Stimulated activated CD4-positive, alpha-beta T cell treated with anti-CD3 and anti-CD28 coated beads, Interleukin-12 subunit alpha, Interleukin-12 subunit beta, amount 100 ng/mL, for 4 hours (primary cell): ENCODE data around the gene SMIM13.
A peak's percentile ranks its signal among the peaks of the same experiment; 100 is the strongest.

ENCODE experiments used
- DNase-seq: peaks from one replicate; pipeline ENCODE4 v3.0.0-alpha.2; 2020

The SMIM13 gene

DNA sequence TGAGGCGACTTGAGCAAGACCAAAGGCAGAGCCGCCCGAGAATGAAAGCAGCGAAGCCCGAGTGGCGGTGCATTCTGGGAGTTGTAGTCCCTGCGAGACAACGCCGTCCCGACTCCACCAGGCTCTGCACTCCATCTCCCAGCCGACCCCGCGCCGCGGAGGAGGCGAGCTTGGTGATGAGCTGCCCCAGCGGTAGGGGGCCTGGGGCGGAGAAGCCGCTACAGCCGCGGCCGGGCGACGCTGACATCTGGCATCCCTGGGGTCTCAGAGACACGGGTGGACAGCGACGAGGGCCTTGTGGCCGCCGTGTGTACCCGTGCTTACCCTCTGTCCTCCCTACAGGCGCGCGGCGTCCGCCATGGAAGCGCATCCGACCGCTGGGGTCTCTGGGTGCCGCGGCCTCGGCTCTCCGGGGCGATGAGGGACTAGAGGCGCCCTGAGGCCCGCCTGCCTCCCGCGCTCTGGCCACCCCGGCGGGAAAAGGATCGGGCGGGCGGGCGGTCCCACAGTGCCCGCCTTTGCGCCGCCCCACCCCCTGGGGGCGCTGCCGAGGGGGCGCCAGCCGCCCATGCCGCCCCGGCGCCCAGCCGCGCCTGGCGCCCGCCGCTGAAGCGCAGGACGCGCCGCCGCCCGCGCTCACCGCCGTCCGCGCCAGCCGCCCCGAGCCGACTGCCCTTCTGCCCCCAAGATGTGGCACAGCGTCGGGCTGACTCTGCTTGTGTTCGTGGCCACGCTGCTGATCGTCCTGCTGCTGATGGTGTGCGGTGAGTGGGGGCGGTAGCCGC lies at the start of gene SMIM13:
SMIM13 (plus strand) TSS at position 209 of the 785 bp plus-strand sequence; CDS start at position 689, 480 bp downstream.
- DNase-seq, result peak; percentile 93

DNA sequence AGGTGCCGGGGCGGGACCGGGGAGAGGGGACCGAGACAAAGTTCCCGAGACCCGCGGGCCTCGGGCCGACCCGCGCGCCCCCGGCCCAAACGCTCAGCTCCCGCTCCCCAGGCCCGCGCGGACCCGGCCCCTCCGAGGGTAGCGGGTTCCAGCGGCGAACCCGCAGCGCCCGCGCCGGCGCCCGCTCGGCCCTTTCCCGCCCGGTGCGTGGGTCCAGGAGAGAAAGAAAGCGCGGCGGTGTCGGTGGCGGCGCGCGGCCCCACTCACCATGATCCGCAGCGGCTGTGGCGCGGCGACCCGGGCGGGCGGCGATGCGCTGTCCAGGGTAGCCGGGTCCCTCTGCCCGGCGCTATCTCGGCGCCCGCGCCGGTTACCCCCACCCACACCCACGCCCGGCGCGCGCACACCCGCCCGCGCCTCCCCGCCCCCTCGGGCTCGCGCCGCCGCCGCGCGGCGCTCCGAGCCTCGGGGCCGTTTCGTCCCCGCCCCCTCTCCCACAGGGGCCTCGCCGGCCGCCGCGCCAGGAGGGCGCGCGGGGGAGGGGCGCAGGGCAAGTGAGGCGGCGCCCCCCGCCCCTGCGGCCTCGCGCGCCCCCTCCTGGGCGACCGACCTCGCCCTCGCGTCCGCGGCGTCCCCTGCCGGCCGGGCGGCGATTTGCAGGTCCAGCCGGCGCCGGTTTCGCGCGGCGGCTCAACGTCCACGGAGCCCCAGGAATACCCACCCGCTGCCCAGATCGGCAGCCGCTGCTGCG lies 49.5 kb upstream of the SMIM13 start, which contains the start of gene ELOVL2:
ELOVL2 (minus strand) TSS at position 345 of the 751 bp plus-strand sequence; CDS start at position 270, 75 bp downstream.
- DNase-seq, result peak; percentile 10

DNA sequence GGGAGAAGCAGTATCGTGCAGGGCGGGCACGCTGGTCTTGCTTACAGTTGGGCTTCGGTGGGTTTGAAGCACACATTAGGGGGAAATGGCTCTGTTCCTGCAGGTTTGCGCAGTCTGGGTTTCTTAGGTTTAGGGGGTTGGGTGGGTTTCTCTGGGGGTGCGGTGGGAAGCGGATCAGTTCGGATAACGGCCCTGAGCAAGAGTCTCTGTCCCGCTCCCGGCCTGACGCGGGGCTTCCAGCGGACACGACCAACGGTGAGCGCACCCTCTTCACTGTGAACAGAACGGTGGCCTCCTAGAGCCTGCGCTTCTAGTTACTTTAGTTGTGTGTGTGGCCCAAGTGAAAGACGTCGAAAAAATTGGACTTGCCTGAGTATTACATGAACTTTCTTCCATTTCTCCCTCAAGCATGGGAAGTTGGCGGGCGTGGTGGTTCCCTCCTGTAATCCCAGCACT lies 48.9 kb upstream of the SMIM13 start:
- no peak for DNase-seq

DNA sequence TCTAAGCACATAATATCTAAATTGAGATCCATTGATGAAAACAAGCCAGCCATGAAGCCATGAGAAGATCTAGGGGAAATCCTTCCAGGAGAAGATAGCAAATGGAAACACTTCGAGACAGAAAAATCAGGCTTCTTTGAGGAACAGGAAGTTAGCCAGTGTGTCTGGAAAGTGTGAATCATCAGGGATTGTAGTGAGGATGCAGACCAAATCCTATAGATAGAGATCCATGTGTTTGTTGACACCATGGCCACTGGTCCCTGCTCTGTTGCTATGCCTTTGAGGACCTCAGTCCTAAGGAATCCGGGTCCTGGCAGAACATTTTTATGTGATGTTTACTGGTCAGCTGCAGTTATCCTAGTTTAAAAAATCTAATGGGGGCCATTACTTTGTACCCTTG lies 42.9 kb upstream of the SMIM13 start:
- no peak for DNase-seq

DNA sequence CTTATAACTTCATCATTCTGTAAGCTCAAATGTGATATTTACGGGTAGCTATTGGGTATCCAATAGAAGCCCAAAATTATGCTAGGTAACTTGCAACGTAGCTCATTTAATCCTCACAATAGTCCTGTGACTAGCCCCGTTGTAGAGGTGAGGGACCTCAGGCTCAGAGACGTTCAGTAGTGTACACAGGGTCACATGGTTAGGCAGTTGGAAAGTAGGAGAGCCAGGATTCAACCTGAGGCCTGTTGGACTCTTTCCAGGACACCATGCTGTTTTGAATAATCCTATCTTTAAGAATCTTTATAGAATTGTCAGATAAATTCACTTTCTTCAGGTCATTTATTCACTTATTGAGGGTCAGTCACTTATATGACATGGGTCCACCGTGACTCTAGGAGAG lies 40.3 kb upstream of the SMIM13 start:
- DNase-seq, result no peak

DNA sequence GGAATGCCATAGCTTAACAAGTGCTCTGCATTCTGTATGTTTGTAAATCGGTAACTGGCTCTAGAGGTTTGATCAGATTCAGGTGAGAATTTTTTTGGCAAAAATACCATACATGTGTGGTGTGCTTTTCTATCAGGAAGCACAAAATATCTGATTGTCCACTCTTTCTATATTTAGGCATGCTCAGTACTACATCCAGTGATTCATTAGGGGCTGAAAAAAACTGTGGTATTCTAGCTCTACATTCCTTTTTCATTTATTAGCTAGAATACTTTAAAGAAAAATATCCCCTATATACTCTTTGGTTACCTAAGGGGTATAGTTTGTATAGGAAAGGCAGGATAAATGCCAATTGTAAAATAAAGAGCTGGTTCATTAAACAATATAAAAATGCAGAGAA lies 38.9 kb upstream of the SMIM13 start:
- no peak for DNase-seq

DNA sequence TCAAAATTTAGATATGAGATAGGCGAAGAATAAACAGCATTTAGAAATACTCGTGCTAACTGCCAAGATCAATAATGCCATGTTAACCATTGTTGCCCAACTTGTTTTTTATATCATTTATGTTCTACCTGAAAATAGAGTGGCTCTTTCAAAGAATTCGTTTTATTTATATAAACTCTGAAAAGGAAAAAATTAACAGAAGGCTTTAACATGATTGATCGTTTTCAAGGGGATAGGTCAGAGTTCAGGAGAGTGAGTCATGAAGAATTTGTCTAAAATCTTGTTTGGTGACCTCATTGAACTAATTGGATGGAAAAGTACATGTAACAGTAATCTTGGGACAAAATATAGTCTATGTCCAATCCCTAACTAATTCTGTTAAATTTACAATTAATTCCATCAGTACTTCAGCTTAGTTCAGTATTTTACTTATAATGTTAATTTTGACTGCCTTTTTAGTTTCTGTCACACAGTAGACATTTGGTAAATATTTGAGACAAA lies 38.5 kb upstream of the SMIM13 start:
- no peak for DNase-seq

DNA sequence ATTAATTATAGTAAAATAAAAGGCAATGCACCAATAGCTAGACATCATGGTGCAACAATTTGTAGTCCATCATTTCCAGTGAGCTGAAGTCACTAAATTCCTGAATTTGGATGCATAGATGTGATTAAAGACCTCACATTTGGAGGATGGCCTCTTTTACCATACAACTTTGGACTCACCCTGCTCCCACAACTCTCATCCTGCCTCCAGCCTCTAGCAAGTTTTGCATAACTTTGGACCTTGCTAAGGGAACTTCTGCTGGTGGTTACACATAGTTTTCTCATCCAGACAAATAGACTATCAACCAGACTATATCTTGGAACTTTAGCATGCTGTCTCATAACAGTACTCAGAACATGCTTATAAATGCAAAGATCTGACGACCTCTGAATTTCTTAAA lies 36.8 kb upstream of the SMIM13 start:
- DNase-seq, result no peak

DNA sequence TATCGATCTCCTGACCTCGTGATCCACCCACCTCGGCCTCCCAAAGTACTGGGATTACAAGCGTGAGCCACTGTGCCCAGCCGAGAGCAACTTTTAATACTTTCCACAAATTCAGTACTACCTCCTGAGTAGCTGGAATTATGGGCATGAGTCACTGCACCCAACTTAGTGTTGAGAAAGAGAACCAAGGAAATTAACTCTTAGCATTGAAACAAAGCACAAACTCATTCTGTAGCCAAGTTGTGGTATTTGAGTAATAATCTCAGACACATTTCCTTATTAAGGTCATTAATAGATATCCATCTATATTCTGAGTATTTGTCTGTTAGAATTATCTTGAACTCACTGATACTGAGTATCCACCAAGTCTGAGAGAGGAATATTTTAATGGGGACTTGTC lies 35.2 kb upstream of the SMIM13 start:
- DNase-seq, result no peak

DNA sequence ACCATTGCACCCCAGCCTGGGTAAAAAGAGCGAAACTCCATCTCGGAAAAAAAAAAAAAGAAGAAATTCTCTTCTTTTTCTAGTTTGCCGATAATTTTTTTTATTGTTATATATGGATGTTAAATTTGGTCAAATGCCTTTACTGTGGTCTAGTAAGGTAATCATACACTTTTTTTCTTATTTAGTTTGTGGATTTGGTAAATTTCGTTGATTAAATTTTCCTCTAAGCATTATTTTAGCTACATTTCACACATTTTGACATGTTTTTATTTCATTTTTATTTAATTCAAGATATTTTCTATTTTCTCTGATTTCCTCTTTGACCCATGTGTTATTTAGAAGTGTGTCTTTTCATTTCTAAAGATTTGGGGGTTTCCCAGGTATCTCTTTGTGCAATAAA lies 31.6 kb upstream of the SMIM13 start:
- no peak for DNase-seq

DNA sequence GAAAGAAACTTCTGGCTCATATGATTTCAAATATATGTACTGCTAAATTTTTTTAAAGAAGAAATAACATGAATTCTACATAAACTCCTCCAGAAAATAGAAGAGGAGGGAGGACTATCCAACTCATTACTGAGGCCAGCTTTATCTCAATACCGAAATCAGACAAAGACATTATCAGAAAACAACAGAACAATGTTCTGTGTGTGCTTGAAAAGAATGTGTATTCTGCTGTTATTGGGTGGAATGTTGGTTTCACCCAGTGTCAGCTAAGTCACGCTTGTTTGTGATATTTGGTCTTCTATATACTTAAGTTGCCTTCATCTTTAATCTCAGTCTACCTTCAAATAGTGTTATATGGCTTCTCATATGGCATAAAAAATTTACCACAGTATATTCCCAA lies 30.9 kb upstream of the SMIM13 start:
- DNase-seq, result no peak

DNA sequence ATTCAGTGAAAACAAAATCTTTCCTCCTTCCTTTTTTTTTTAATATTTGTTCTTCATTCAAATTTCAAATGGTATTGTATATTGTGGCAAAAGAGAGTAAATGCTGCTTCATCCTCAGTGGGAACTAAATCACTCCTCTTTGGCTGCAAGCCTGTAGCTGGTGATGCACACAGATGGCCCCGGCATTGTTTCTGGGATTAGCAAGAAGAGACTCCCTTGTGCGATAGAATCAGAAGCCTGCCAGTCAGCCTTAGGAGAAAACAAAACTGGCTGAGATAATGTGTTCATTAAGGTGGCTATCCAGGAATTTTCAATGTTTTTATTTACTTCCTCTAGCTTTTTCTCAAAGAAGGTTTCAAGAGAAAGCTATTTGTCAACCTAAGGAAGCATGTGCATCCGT lies 28.8 kb upstream of the SMIM13 start:
- no peak for DNase-seq

DNA sequence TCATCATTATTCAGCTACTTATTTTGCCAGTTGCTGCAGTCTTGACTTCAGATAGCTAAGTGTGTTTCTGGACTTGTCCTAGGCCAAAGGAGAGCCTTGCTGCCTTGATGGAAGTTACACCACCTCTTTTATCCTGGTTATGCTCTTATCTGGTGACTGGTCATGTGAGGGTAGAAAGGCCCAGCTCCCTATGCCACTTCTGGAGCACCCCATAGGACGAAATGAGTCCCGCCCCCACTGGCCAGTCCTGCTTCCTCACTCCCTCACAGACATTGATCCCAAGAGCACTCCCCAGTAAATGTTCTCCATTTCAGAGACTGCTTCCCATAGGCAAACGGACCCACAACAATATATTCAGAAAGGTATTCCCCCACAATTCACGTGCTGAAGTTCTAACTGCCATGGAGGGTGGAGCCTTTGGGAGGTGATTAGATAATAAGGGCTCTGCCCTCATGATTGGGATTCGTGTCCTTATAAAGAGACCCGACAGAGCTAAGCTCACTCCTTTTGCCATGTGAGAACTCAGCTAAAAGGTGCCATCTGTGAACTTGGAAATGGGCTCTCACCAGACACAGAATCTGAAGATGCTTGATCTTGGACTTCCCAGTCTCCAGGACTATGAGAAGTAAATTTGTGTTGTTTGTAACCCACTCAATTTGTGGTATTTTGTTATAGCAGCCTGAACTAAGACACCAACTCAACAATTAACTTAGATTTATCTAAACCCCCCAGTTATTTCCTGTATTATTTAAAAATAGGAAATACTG lies 28.0 kb upstream of the SMIM13 start:
- DNase-seq, result no peak

DNA sequence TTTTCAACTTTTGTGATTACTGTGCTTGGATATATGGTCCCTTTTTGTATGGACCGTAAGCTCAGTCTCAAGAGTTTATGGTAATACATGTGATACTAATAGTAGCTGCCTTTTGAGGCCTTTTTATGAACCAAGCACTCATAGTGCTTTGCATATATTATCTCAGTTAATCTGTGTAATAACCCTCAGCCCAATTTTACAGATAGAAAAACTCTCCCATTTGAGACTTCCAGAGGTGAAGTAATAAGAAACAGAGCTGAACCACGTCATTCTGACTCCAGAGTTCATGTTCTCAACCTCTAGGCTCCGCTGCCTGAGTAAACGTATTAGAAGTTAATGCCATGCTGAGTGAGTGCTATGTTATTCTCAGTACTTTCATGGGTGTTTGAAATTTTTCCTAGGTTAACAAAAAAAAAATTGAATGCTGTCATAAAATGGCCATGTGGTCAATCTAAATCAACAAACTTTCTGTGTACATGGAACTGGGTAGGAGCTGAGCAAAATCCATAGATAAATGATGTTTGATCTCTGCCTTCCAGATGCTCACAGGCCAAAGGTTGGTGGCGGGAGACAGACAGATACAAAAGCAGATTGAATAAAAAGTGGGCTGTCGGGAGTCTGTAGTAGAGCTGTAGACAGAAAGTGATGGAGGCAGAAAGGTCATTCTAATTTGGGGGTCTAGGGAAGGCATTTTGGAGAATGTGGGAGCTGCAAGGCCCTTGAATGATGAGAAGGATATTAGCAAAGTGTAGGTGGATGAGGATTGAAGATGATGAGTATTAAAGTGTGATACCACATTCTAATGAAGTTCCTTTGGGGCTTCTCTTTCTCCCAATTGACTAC lies 26.9 kb upstream of the SMIM13 start:
- no peak for DNase-seq

DNA sequence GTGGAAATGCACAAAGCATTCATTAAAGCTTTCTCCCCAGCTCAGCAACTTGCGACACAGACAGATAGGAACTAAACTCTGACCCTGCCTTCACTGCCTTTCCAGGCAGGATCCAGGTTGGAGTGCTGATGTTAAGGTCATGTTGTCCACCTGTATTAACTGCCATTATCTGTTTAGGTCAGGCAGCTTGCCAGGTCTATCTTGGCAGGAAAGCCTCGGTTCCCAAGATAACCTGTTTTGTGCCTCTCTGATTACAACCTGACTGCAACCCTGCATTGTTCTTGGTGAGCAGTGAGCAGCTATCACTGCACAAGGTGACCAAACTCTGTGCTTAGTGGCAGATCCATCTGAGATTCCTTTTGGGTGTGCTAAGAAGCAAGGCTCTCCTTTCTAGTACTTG lies 26.3 kb upstream of the SMIM13 start:
- no peak for DNase-seq

DNA sequence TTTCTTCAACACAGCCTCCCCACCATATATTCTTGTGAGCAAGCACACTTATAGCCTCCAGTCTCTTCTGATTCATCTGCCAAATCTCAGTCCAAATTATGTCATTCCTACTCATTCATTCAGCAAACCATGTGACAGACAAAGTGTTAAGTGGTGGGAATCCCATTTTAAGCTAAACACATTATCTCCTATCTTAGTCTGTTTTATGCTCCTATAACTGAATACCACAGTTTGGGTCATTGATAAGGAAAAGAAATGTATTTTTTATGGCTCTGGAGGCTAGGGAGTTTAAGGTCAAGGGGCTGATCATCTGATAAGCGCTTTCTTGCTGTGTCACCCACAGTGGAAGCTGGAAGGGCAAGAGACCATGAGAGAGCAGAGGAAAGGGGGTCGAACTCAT lies 23.9 kb upstream of the SMIM13 start:
- DNase-seq, result no peak

DNA sequence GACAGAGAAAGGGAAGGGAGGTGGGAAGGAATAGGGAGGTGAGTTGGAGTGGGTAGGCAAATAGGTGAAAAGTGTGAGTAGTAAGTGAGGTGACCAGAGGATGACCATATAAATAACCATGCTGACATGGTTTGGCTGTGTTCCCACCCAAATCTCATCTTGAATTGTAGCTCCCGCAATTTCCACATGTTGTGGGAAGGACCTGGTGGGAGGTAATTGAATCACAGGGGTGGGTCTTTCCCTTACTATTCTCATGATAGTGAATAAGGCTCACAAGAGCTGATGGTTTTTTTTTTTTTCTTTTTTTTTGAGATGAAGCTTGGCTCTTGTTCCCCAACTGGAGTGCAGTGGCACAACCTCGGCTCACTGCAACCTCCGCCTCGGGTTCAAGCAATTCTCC lies 21.5 kb upstream of the SMIM13 start:
- no peak for DNase-seq

DNA sequence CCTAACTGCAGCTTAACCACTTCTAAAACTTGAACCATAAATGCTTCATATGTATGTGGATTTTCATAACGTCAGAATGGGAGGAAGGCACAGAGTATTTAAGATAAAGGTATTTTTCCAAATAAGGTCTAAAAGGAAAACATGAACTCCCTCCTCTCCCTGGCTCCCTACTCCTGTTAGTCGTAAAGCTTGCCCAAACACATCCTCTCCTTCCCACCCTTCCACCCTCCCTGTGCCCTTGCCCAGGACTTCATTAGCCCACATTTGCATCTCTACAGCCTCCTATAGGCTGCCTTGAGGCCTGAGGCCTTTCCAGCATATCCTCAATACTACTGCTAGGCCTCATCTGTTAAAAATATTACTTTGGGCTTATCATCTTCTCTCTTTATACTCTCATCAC lies 17.1 kb upstream of the SMIM13 start:
- DNase-seq, result no peak

DNA sequence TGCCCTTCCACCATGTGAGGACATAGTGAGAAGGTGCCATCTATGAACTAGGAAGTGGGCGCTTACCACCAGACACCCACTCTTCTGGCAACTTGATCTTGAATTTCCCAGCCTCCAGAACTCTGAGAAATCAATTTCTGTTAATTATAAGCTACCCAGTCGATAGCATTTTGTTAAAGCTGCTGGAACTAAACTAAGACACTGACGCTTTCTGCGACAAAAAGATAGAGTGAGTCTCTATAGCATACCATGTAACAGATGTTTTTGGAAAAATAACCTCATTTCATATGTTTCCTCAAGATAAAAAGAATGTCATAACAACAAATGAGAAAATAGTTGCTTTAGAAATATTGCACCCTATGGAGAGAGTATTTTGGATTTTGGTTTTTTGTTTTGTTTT lies 15.4 kb upstream of the SMIM13 start:
- DNase-seq, result no peak

DNA sequence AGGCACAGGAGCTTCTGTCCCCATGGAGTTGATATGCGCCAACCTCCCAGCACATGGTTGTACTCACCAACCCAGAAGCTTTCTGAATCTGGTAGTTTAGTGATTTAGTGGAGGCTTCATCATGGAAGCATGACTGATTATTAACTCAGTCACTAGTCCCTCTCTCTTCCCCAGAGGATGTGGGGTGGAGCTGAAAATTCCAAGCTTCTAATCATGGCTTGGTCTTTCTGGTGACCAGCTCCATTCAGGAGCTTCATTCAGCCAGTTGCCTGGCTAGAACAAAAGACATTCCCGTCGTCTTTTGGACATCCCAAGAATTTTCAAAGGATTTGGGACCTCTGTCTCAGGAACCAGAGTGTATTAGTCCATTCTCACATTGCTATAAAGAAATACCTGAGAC lies 13.3 kb upstream of the SMIM13 start:
- no peak for DNase-seq

DNA sequence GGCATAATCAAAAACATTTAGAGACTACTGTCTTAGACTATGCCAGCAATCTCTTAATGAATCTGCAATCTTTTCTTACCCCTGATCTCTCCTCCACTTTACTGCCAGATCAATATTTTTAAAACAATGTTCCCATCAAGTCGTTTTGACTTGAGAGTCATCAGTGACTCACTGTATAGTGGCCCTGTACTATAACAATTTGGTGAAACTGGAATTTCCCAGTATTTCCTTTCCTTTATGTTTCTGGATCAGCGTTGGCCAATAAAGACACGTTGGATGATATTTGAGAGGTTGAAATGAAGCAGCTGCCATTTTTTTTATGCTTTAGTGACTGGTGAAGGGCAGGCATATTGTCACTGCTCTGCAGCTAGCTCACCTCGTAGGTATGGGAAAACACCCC lies 10.1 kb upstream of the SMIM13 start:
- DNase-seq, result no peak

DNA sequence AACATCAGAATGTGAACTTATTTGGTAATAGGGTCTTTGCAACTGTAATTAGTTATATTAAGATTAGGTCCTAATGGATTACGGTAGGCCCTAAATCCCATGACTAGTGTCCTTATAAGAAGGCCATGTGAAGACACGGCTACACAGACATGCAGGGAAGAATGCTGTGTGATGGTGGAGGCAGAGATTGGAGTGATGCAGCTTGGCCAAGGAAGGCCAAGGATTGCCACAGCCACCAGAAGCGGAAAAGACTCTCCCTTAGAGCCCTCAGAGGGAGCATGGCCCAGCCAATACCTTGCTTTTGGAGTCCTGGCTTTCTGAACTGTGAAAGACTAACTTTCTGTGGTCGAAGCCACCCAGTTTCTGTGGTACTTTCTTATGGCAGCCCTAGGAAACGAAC lies 9.7 kb upstream of the SMIM13 start:
- DNase-seq, result no peak
